HepG2 (cell line): Measurements from ENCODE around the gene IGIP. TPM values are rescaled to one million over a fixed set of nuclear protein-coding genes. Genes with fewer than 3 reads are reported as not detected.

ENCODE experiments used
- ATAC-seq: fragments of 200-7000 bp; cut with Tn5 transposase; 3 replicates; pipeline ENCODE4 v1.9.1; 2020; ENCODE audit warnings: mild to moderate bottlenecking, moderate library complexity
- BruUV-seq: library from RNA; stranded (reverse); fragments of 400-500 nt; replicated peaks from 2 replicates; lab custom pipeline; 2021; lab: Mats Ljungman, UMichigan
- CTCF ChIA-PET: fragments of 300-600 bp; formaldehyde crosslinking; extraction: SDS; loops from one replicate; lab custom pipeline; 2021; ENCODE audit warnings: low total read pairs, inconsistent platforms, low intra/inter-chr PET ratio; lab: Yijun Ruan, JAX
- POLR2A ChIA-PET: fragments of 350-600 bp; sonication (Branson Sonifier 250); formaldehyde crosslinking; loops from one replicate; lab custom pipeline; 2020; ENCODE audit warnings: antibody characterized with exemption, inconsistent platforms; lab: Yijun Ruan, JAX
- DNase-seq: peaks from one replicate; pipeline ENCODE4 v3.0.0-alpha.2; 2015; ENCODE audit warnings: low spot score
- FAIRE-seq: peaks from 3 replicates; lab custom pipeline; 2011; peaks lifted over from hg19 to GRCh38; lab: Jason Lieb, UNC
- H2AFZ ChIP-seq: one replicate; pipeline ENCODE4 v1.6.1; 2011; ENCODE audit warnings: low read length, inconsistent platforms
- H3K27ac ChIP-seq: fragments of 300-600 bp; 3 replicates; pipeline ENCODE4 v1.8.0; 2011; ENCODE audit warnings: mixed run types, mild to moderate bottlenecking, mixed read lengths, low read length, inconsistent platforms; ENCODE audit not compliant: insufficient read depth; ENCODE audit errors: extremely low read length
- H3K27me3 ChIP-seq, 2 experiments: fragments of 200-600 bp in 1 of 2; 2 replicates in 1 of 2; 3 replicates in 1 of 2; pipeline versions ENCODE4 v1.6.0 to v1.8.0; 2011; ENCODE audit warnings: low read length in 2 of 2, mild to moderate bottlenecking in 2 of 2, moderate library complexity in 2 of 2, inconsistent platforms in 1 of 2; ENCODE audit not compliant: insufficient read depth in 2 of 2, control insufficient read depth in 1 of 2
- H3K36me3 ChIP-seq, 2 experiments: fragments of 200-600 bp in 1 of 2; replicated peaks in 1 of 2; 2 replicates in 1 of 2; 3 replicates in 1 of 2; pipeline versions ENCODE4 v1.5.1 to v1.8.0; 2011; ENCODE audit warnings: low read length in 2 of 2, inconsistent platforms in 1 of 2; ENCODE audit not compliant: insufficient read depth in 2 of 2, control insufficient read depth in 1 of 2
- H3K4me1 ChIP-seq: 2 replicates; pipeline ENCODE4 v1.5.1; 2012; ENCODE audit warnings: low read length, inconsistent platforms; ENCODE audit not compliant: insufficient read depth
- H3K4me2 ChIP-seq: 2 replicates; pipeline ENCODE4 v1.6.0; 2011; ENCODE audit warnings: low read depth, low read length, inconsistent platforms
- H3K4me3 ChIP-seq, 3 experiments: fragments of 200-600 bp in 1 of 3; sonication (generic), shearing (Covaris generic) in 1 of 3; replicated peaks in 1 of 3; 2 replicates each; pipeline ENCODE4 v1.5.1; 2011 to 2016; ENCODE audit warnings: low read length in 3 of 3, inconsistent platforms in 2 of 3, low read depth in 2 of 3, mild to moderate bottlenecking in 2 of 3, control low read depth in 1 of 3, mixed read lengths in 1 of 3; ENCODE audit not compliant: insufficient read depth in 1 of 3
- H3K79me2 ChIP-seq: one replicate; pipeline ENCODE4 v1.6.1; 2011; ENCODE audit warnings: low read length, inconsistent platforms; ENCODE audit not compliant: insufficient read depth
- H3K9ac ChIP-seq: 2 replicates; pipeline ENCODE4 v1.6.0; 2011; ENCODE audit warnings: mild to moderate bottlenecking, low read depth, low read length, inconsistent platforms; ENCODE audit not compliant: insufficient read depth
- H3K9me3 ChIP-seq: 2 replicates; pipeline ENCODE4 v1.5.1; 2012; ENCODE audit warnings: mild to moderate bottlenecking, low read length
- H4K20me1 ChIP-seq: 2 replicates; pipeline ENCODE4 v1.6.0; 2011; ENCODE audit warnings: inconsistent platforms, mild to moderate bottlenecking, low read length, moderate library complexity; ENCODE audit not compliant: insufficient read depth
- IRF1 ChIP-seq: sonication (generic); formaldehyde crosslinking; IDR thresholded peaks from 2 replicates; pipeline ENCODE4 v1.4.0; 2020; ENCODE audit warnings: low read depth, mild to moderate bottlenecking, missing genetic modification reagents
- KAT8 ChIP-seq: IDR thresholded peaks from 2 replicates; pipeline ENCODE4 v1.6.1; 2016; ENCODE audit warnings: missing genetic modification reagents, missing compliant biosample characterization
- KDM5B ChIP-seq: sonication (generic); formaldehyde crosslinking; IDR thresholded peaks from 2 replicates; pipeline ENCODE4 v1.4.0; 2020; ENCODE audit warnings: missing genetic modification reagents, mild to moderate bottlenecking, borderline replicate concordance
- PAXIP1 ChIP-seq: sonication (generic); formaldehyde crosslinking; conservative IDR thresholded peaks from 2 replicates; pipeline ENCODE4 v1.4.0; 2020; ENCODE audit warnings: mild to moderate bottlenecking, missing genetic modification reagents, moderate library complexity
- PITX1 ChIP-seq: sonication (generic); formaldehyde crosslinking; IDR thresholded peaks from 2 replicates; pipeline ENCODE4 v1.5.1; 2020; ENCODE audit warnings: mild to moderate bottlenecking, missing genetic modification reagents
- REXO4 ChIP-seq: sonication (generic); formaldehyde crosslinking; IDR thresholded peaks from 2 replicates; pipeline ENCODE4 v1.8.0; 2022; ENCODE audit warnings: missing genetic modification reagents, mild to moderate bottlenecking, borderline replicate concordance
- ZNF414 ChIP-seq: sonication (generic); formaldehyde crosslinking; IDR thresholded peaks from 2 replicates; pipeline ENCODE4 v1.5.0; 2020; ENCODE audit warnings: missing genetic modification reagents
- ZNF556 ChIP-seq: sonication (generic); formaldehyde crosslinking; IDR thresholded peaks from 2 replicates; pipeline ENCODE4 v1.4.0; 2020; ENCODE audit warnings: mild to moderate bottlenecking, missing genetic modification reagents, borderline replicate concordance
- ZNF605 ChIP-seq: sonication (generic); formaldehyde crosslinking; IDR thresholded peaks from 2 replicates; pipeline ENCODE4 v1.8.0; 2022; ENCODE audit warnings: mild to moderate bottlenecking, missing genetic modification reagents
- WGBS: methylation state at CpG from one replicate; pipeline ENCODE4 v1.1.6; 2017; ENCODE audit warnings: low lambda C conversion rate; 5-methylcytosine and 5-hydroxymethylcytosine counted together
- in situ Hi-C: cut with HindIII; loops from 2 replicates; pipeline ENCODE4 v1.10.0; 2017; ENCODE audit warnings: low pct_unique_long_range_greater_than_20kb; ENCODE audit not compliant: extremely low pct_ligation_motif_present
- intact Hi-C: fragments of 100-400 bp; cut with micrococcal nuclease; formaldehyde crosslinking; loops from one replicate; pipeline ENCODE4 v1.10.0; 2022; ENCODE audit not compliant: unreplicated experiment
- polyA plus RNA-seq, 8 experiments: library from polyadenylated mRNA; depleted of rRNA in 3 of 8; stranded (reverse) in 7 of 8; unstranded in 1 of 8; fragments of >200 nt; fragmentation: Illumina TruSeq in 4 of 8; extraction: Trizol in 4 of 8; gene quantifications; 2 replicates each; pipeline versions ENCODE4 v1.2.1 to v1.2.3, GENCODE V29; 2011 to 2016; ENCODE audit warnings: low read depth in 4 of 8, missing spikeins in 1 of 8, mixed read lengths in 1 of 8; ENCODE audit not compliant: insufficient read depth in 1 of 8
- total RNA-seq, 5 experiments: library from RNA; depleted of rRNA; stranded (reverse); fragments of >200 nt; fragmentation: Illumina TruSeq; extraction: Trizol; gene quantifications; 2 replicates each; pipeline ENCODE4 v1.2.3, GENCODE V29; 2016; ENCODE audit warnings: low read depth in 1 of 5

IGIP gene
- total and polyA plus RNA-seq, 2 of the 13 experiments (the other 11 are each of a cell fraction or from before 2014, with no cell fraction given): 1.7 to 2.1 TPM

- BruUV-seq: TSS peak; percentile 74
- peaks cover 68% of the 10 kb centered on the region for H3K4me1 ChIP-seq
- H3K9ac ChIP-seq: peak overlapping the region; percentile 86
- H4K20me1 ChIP-seq: peaks cover 24% of the 10 kb centered on the region
- H3K4me3 ChIP-seq: peak overlapping the region; percentile 86 to 92 (median 89)
- intact Hi-C loops: loop anchor here (5.0 kb wide), 1 partner anchor 36 kb away; no protein-coding TSS in a partner anchor
- POLR2A ChIA-PET: interaction anchor here (1.0 to 1.5 kb wide), 2 partner anchors 9 to 68 kb away, joined by 3 read pairs; no protein-coding TSS in a partner anchor
- peaks cover 85% of the 10 kb centered on the region for H3K79me2 ChIP-seq
- H3K27me3 ChIP-seq: no peaks in the 10 kb centered on the region; a peak in 1 of 5 replicates
- peak overlapping the region; percentile 98 for H3K4me2 ChIP-seq
- no peaks in the 10 kb centered on the region for H3K36me3 ChIP-seq
- ATAC-seq (peak; percentile 62), DNase-seq (no peak), FAIRE-seq (no peak)
- no peaks in the 10 kb centered on the region for H3K9me3 ChIP-seq
- WGBS: 3% methylated on average over 10 of the region's 28 CpGs
- in situ Hi-C loops: no loop called here
- H2AFZ ChIP-seq: no peak overlapping the region
- CTCF ChIA-PET: interaction anchor here (1.1 to 1.2 kb wide), 2 partner anchors 31 to 40 kb away, joined by 3 to 4 read pairs; no protein-coding TSS in a partner anchor
- H3K27ac ChIP-seq: peak overlapping the region; percentile 75
- TF ChIP-seq PAXIP1 (CRISPR knock-in tag): 0 out of 2 replicates have a peak, but pooled peaks have one; percentile 17
- TF ChIP-seq IRF1 (CRISPR knock-in tag): no peak
- 0 out of 2 replicates have a peak, but pooled peaks have one; percentile 4 for TF ChIP-seq KAT8
- TF ChIP-seq ZNF414 (CRISPR knock-in tag): peak; percentile 33; the same call in 1 of the 2 replicates
- peak; percentile 67; the same call in 1 of the 2 replicates for TF ChIP-seq ZNF556 (CRISPR knock-in tag)
- TF ChIP-seq PITX1 (CRISPR knock-in tag): 0 out of 2 replicates have a peak, but pooled peaks have one; percentile 40
- TF ChIP-seq KDM5B (CRISPR knock-in tag): peak; percentile 73; the same call in 1 of the 2 replicates
- no peak for TF ChIP-seq REXO4 (CRISPR knock-in tag)
- TF ChIP-seq ZNF605 (CRISPR knock-in tag): peak; percentile 43; the same call in 1 of the 2 replicates
These were observed 12.5 kb upstream of the IGIP start for GRCh38 chr5:140113180-140113698.
